HL-60 (cell line): ENCODE measurements around the gene AVPR1B.
"Not testable (repeated sequence)": the region's sequence is repeated elsewhere in the genome, so short reads cannot be mapped to it uniquely, and the experiment has no call there.

Source experiments
- CTCF ChIP-seq: IDR thresholded peaks from one replicate; pipeline ENCODE4 v1.5.1; 2011; ENCODE audit warnings: low read length, control low read depth, inconsistent platforms; ENCODE audit not compliant: insufficient read depth
- GABPA ChIP-seq: IDR thresholded peaks from 2 replicates; pipeline ENCODE4 v1.6.1; 2012; ENCODE audit warnings: low read depth
- POLR2AphosphoS5 ChIP-seq: IDR thresholded peaks from 2 replicates; pipeline ENCODE4 v1.6.1; 2012; ENCODE audit warnings: low read depth

DNA sequence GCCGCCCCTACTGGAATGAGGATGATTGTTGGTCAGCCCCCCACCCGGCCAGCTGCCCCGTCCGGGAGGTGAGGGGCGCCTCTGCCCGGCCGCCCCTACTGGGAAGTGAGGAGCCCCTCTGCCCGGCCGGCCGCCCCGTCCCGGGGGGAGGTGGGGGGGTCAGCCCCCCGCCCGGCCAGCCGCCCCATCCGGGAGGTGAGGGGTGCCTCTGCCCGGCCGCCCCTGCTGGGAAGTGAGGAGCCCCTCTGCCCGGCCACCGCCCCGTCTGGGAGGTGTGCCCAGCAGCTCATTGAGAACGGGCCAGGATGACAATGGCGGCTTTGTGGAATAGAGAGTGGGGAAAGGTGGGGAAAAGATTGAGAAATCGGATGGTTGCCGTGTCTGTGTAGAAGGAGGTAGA, 52.7 kb downstream of the AVPR1B start:
- not testable (repeated sequence) for TF ChIP-seq CTCF, POLR2AphosphoS5, GABPA
